SK-N-SH treated with all-trans-retinoic acid at 6 μM for 48 hours (cell line): Measurements from ENCODE around the gene HOPX.

Experiments
- ARNTL ChIP-seq: fragments of 450-650 bp; formaldehyde crosslinking; IDR thresholded peaks from 2 replicates; pipeline ENCODE4 v1.5.0; 2020; ENCODE audit warnings: low read depth, mild to moderate bottlenecking, moderate library complexity, borderline replicate concordance
- CREB5 ChIP-seq: fragments of 250-450 bp; sonication (Bioruptor Pico); IDR thresholded peaks from 2 replicates; pipeline ENCODE4 v1.5.1; 2020; ENCODE audit warnings: low read depth, mild to moderate bottlenecking, moderate library complexity
- CSDC2 ChIP-seq: fragments of 250-450 bp; sonication (Bioruptor Pico); IDR thresholded peaks from 2 replicates; pipeline ENCODE4 v1.5.0; 2020; ENCODE audit warnings: mild to moderate bottlenecking, moderate library complexity
- CSRNP3 ChIP-seq: fragments of 250-450 bp; sonication (Bioruptor Pico); IDR thresholded peaks from 2 replicates; pipeline ENCODE4 v1.5.1; 2021; ENCODE audit warnings: mild to moderate bottlenecking, moderate library complexity
- GLIS3 ChIP-seq: fragments of 250-450 bp; sonication (Bioruptor Pico); IDR thresholded peaks from 2 replicates; pipeline ENCODE4 v1.5.0; 2020; ENCODE audit warnings: mild to moderate bottlenecking, moderate library complexity
- ISL1 ChIP-seq: fragments of 250-450 bp; sonication (Bioruptor Pico); IDR thresholded peaks from 2 replicates; pipeline ENCODE4 v2.1.2; 2022; ENCODE audit warnings: mild to moderate bottlenecking, moderate library complexity
- PATZ1 ChIP-seq: fragments of 250-450 bp; sonication (Bioruptor Pico); IDR thresholded peaks from 2 replicates; pipeline ENCODE4 v1.8.0; 2020; ENCODE audit warnings: mild to moderate bottlenecking, moderate library complexity, borderline replicate concordance
- PPARA ChIP-seq: fragments of 250-450 bp; sonication (Bioruptor Pico); IDR thresholded peaks from 2 replicates; pipeline ENCODE4 v1.5.0; 2020; ENCODE audit warnings: mild to moderate bottlenecking, borderline replicate concordance
- RARB ChIP-seq: fragments of 250-450 bp; sonication (Bioruptor Pico); IDR thresholded peaks from 2 replicates; pipeline ENCODE4 v1.8.0; 2021; ENCODE audit warnings: mild to moderate bottlenecking, moderate library complexity
- TCF4 ChIP-seq: fragments of 250-450 bp; sonication (Bioruptor Pico); IDR thresholded peaks from 2 replicates; pipeline ENCODE4 v1.8.0; 2021; ENCODE audit warnings: mild to moderate bottlenecking, moderate library complexity, borderline replicate concordance
- TOX ChIP-seq: fragments of 250-450 bp; sonication (Bioruptor Pico); IDR thresholded peaks from 2 replicates; pipeline ENCODE4 v1.8.0; 2021; ENCODE audit warnings: mild to moderate bottlenecking, moderate library complexity, borderline replicate concordance
- ZFP30 ChIP-seq: fragments of 450-650 bp; formaldehyde crosslinking; IDR thresholded peaks from 2 replicates; pipeline ENCODE4 v1.5.0; 2022; ENCODE audit warnings: mild to moderate bottlenecking, moderate library complexity
- ZNF565 ChIP-seq: fragments of 450-650 bp; formaldehyde crosslinking; conservative IDR thresholded peaks from 2 replicates; pipeline ENCODE4 v1.5.0; 2020; ENCODE audit warnings: low read depth, mild to moderate bottlenecking, moderate library complexity
- ZNF70 ChIP-seq: fragments of 450-650 bp; formaldehyde crosslinking; IDR thresholded peaks from 2 replicates; pipeline ENCODE4 v1.5.0; 2020; ENCODE audit warnings: mild to moderate bottlenecking, moderate library complexity

GRCh38 chr4:56640621-56641493 is 40.2 kb downstream of the HOPX start:
- TF ChIP-seq PATZ1 (CRISPR knock-in tag) (no peak), TOX (CRISPR knock-in tag) (no peak), PPARA (CRISPR knock-in tag) (no peak), CSRNP3 (CRISPR knock-in tag) (no peak), ISL1 (CRISPR knock-in tag) (no peak), CREB5 (CRISPR knock-in tag) (no peak), RARB (CRISPR knock-in tag) (no peak), ARNTL (CRISPR knock-in tag) (no peak), TCF4 (no peak), ZFP30 (CRISPR knock-in tag) (no peak), CSDC2 (CRISPR knock-in tag) (no peak), ZNF70 (CRISPR knock-in tag) (no peak), ZNF565 (CRISPR knock-in tag) (no peak), GLIS3 (CRISPR knock-in tag) (no peak)
